HCT116 (cell line): Measurements from ENCODE around the gene MOB3B. TPM values are rescaled to one million over a fixed set of nuclear protein-coding genes. Genes with fewer than 3 reads are reported as not detected.

Experiments used
- ATAC-seq: fragments of 200-7000 bp; cut with Tn5 transposase; 2 replicates; pipeline ENCODE4 v1.9.1; 2020; ENCODE audit warnings: mild to moderate bottlenecking, moderate library complexity
- BruUV-seq: library from RNA; stranded (reverse); fragments of 400-500 nt; replicated peaks from 2 replicates; lab custom pipeline; 2021; lab: Mats Ljungman, UMichigan
- CTCF ChIA-PET: fragments of 300-600 bp; sonication (Branson Sonifier 250); formaldehyde crosslinking; loops from one replicate; lab custom pipeline; 2021; ENCODE audit warnings: antibody characterized with exemption; lab: Charles Lee
- POLR2A ChIA-PET: fragments of 300-600, 350-600 bp; sonication (Branson Sonifier 250); formaldehyde crosslinking; loops from one replicate; lab custom pipeline; 2021; ENCODE audit warnings: antibody characterized with exemption; lab: Charles Lee
- RAD21 ChIA-PET, 2 experiments: fragments of 300-600 bp; sonication (Branson Sonifier 250); formaldehyde crosslinking; loops; one replicate each; lab custom pipeline; 2023; ENCODE audit warnings: low total read pairs in 2 of 2; ENCODE audit not compliant: uncharacterized antibody in 2 of 2, unreplicated experiment in 2 of 2, low non-redundant PET in 1 of 2; lab: Charles Lee
- DNase-seq: peaks from one replicate; pipeline ENCODE4 v3.0.0-alpha.2; 2010; ENCODE audit warnings: low read depth, low spot score
- H2AFZ ChIP-seq: fragments of 200-600 bp; shearing (Covaris generic), sonication (generic); 2 replicates; pipeline ENCODE4 v1.6.1; 2017; ENCODE audit warnings: low read depth, mixed run types, mixed read lengths, antibody characterized with exemption, low read length; ENCODE audit not compliant: poor library complexity, severe bottlenecking
- H3K27ac ChIP-seq: 2 replicates; pipeline ENCODE4 v1.5.1; 2012; ENCODE audit warnings: low read depth, low read length
- H3K27me3 ChIP-seq: fragments of 200-600 bp; sonication (generic); 2 replicates; pipeline ENCODE4 v1.6.1; 2016; ENCODE audit warnings: mixed run types, low read length, mixed read lengths; ENCODE audit not compliant: insufficient read depth
- H3K36me3 ChIP-seq, 2 experiments: fragments of 200-500 bp in 1 of 2; fragments of 200-600 bp in 1 of 2; sonication (Bioruptor generic) in 1 of 2; sonication (generic) in 1 of 2; 2 replicates each; pipeline versions ENCODE4 v1.5.1 to v1.6.1; 2014 to 2016; ENCODE audit warnings: low read length in 2 of 2, inconsistent platforms in 1 of 2, mixed read lengths in 1 of 2, mixed run types in 1 of 2; ENCODE audit not compliant: insufficient read depth in 2 of 2, control insufficient read depth in 1 of 2
- H3K4me1 ChIP-seq, 2 experiments: fragments of 200-600 bp in 1 of 2; sonication (generic) in 1 of 2; 2 replicates each; pipeline versions ENCODE4 v1.5.1 to v1.6.1; 2012 to 2017; ENCODE audit warnings: low read length in 2 of 2, inconsistent platforms in 1 of 2, mild to moderate bottlenecking in 1 of 2, mixed read lengths in 1 of 2, mixed run types in 1 of 2, moderate library complexity in 1 of 2; ENCODE audit not compliant: insufficient read depth in 2 of 2, control insufficient read depth in 1 of 2
- H3K4me2 ChIP-seq: fragments of 200-600 bp; sonication (generic); 2 replicates; pipeline ENCODE4 v1.6.1; 2017; ENCODE audit warnings: mixed run types, low read length, mixed read lengths
- H3K4me3 ChIP-seq, 2 experiments: fragments of 200-600 bp in 1 of 2; sonication (generic) in 1 of 2; replicated peaks in 1 of 2; 2 replicates each; pipeline ENCODE4 v1.5.1; 2011 to 2016; ENCODE audit warnings: low read length in 2 of 2, control low read depth in 1 of 2, low read depth in 1 of 2, mild to moderate bottlenecking in 1 of 2, mixed read lengths in 1 of 2, mixed run types in 1 of 2
- H3K79me2 ChIP-seq: fragments of 200-600 bp; sonication (generic); 2 replicates; pipeline ENCODE4 v1.6.1; 2017; ENCODE audit warnings: mild to moderate bottlenecking, mixed run types, low read length, moderate library complexity, mixed read lengths; ENCODE audit not compliant: insufficient read depth
- H3K9ac ChIP-seq: fragments of 200-600 bp; sonication (generic); 2 replicates; pipeline ENCODE4 v1.6.1; 2016; ENCODE audit warnings: low read length, mixed read lengths
- H3K9me2 ChIP-seq: fragments of 200-600 bp; sonication (generic), shearing (Covaris generic); 2 replicates; pipeline ENCODE4 v1.6.1; 2017; ENCODE audit warnings: mixed run types, mild to moderate bottlenecking, moderate library complexity; ENCODE audit not compliant: insufficient read depth
- H3K9me3 ChIP-seq, 2 experiments: fragments of 200-500 bp in 1 of 2; fragments of 200-600 bp in 1 of 2; sonication (Bioruptor generic) in 1 of 2; sonication (generic) in 1 of 2; 2 replicates each; pipeline ENCODE4 v1.6.1; 2014 to 2017; ENCODE audit warnings: low read length in 2 of 2, mixed read lengths in 2 of 2, inconsistent platforms in 1 of 2, low read depth in 1 of 2, mild to moderate bottlenecking in 1 of 2, mixed run types in 1 of 2, moderate library complexity in 1 of 2; ENCODE audit not compliant: control insufficient read depth in 1 of 2, insufficient read depth in 1 of 2
- H4K20me1 ChIP-seq: fragments of 200-600 bp; sonication (generic), shearing (Covaris generic); 2 replicates; pipeline ENCODE4 v1.6.1; 2017; ENCODE audit warnings: mixed run types, mild to moderate bottlenecking, moderate library complexity; ENCODE audit not compliant: insufficient read depth
- CBX3 ChIP-seq: IDR thresholded peaks from 2 replicates; pipeline ENCODE4 v1.6.1; 2012; ENCODE audit warnings: low read depth
- CEBPB ChIP-seq: IDR thresholded peaks from 2 replicates; pipeline ENCODE4 v1.6.1; 2012; ENCODE audit warnings: low read depth
- ELF1 ChIP-seq: IDR thresholded peaks from 2 replicates; pipeline ENCODE4 v1.6.1; 2012; ENCODE audit warnings: low read depth, borderline replicate concordance
- EZH2phosphoT487 ChIP-seq: fragments of 200-600 bp; IDR thresholded peaks from 2 replicates; pipeline ENCODE4 v1.6.1; 2018; ENCODE audit warnings: antibody characterized with exemption, borderline replicate concordance
- FOSL1 ChIP-seq: IDR thresholded peaks from 2 replicates; pipeline ENCODE4 v1.6.1; 2012; ENCODE audit warnings: low read depth
- JUND ChIP-seq: IDR thresholded peaks from 2 replicates; pipeline ENCODE4 v1.6.1; 2012
- POLR2A ChIP-seq: IDR thresholded peaks from 2 replicates; pipeline ENCODE4 v1.7.0; 2011; ENCODE audit warnings: borderline replicate concordance; ENCODE audit not compliant: insufficient read depth, insufficient read length; ENCODE audit errors: extremely low read depth
- RAD21 ChIP-seq: IDR thresholded peaks from 2 replicates; pipeline ENCODE4 v1.6.1; 2012; ENCODE audit warnings: low read depth, mild to moderate bottlenecking
- SIN3A ChIP-seq: IDR thresholded peaks from 2 replicates; pipeline ENCODE4 v1.6.1; 2012; ENCODE audit warnings: low read depth
- SP1 ChIP-seq: IDR thresholded peaks from 2 replicates; pipeline ENCODE4 v1.6.1; 2012; ENCODE audit warnings: low read depth
- SRF ChIP-seq: IDR thresholded peaks from 2 replicates; pipeline ENCODE4 v1.6.1; 2012; ENCODE audit warnings: low read depth
- TCF7L2 ChIP-seq: IDR thresholded peaks from 2 replicates; pipeline ENCODE4 v1.7.0; 2011; ENCODE audit warnings: borderline replicate concordance, inconsistent platforms; ENCODE audit not compliant: insufficient read depth, insufficient read length; ENCODE audit errors: extremely low read depth
- YY1 ChIP-seq: IDR thresholded peaks from 2 replicates; pipeline ENCODE4 v1.6.1; 2011; ENCODE audit warnings: low read length, low read depth, moderate library complexity, mild to moderate bottlenecking; ENCODE audit not compliant: insufficient replicate concordance; ENCODE audit errors: extremely low read depth
- ZFX ChIP-seq: fragments of 450-650 bp; IDR thresholded peaks from 2 replicates; pipeline ENCODE4 v1.6.1; 2017
- ZNF274 ChIP-seq: fragments of 200-500 bp; sonication (Bioruptor generic); IDR thresholded peaks from 2 replicates; pipeline ENCODE4 v1.6.1; 2014; ENCODE audit warnings: mild to moderate bottlenecking, low read depth, low read length, inconsistent platforms
- intact Hi-C: fragments of 100-400 bp; cut with micrococcal nuclease; formaldehyde crosslinking; loops from 2 replicates; pipeline ENCODE4 v1.10.0; 2022
- total RNA-seq: library from RNA; stranded (reverse); gene quantifications from one replicate; pipeline ENCODE4 v1.2.1, GENCODE V29; 2021; ENCODE audit not compliant: unreplicated experiment
- TF ChIP-seq, protein P1 (sequence below): IDR thresholded peaks from 2 replicates; pipeline ENCODE4 v1.6.1; 2012
- TF ChIP-seq, protein P2 (sequence below): IDR thresholded peaks from 2 replicates; pipeline ENCODE4 v1.6.1; 2011; ENCODE audit warnings: mild to moderate bottlenecking, low read length, moderate library complexity; ENCODE audit not compliant: insufficient replicate concordance; ENCODE audit errors: extremely low read depth
- TF ChIP-seq, protein P3 (sequence below): IDR thresholded peaks from 2 replicates; pipeline ENCODE4 v1.6.1; 2012; ENCODE audit warnings: low read depth

The MOB3B gene
- total RNA-seq, 1 experiment from 2014 or later, result 1.2 TPM

DNA sequence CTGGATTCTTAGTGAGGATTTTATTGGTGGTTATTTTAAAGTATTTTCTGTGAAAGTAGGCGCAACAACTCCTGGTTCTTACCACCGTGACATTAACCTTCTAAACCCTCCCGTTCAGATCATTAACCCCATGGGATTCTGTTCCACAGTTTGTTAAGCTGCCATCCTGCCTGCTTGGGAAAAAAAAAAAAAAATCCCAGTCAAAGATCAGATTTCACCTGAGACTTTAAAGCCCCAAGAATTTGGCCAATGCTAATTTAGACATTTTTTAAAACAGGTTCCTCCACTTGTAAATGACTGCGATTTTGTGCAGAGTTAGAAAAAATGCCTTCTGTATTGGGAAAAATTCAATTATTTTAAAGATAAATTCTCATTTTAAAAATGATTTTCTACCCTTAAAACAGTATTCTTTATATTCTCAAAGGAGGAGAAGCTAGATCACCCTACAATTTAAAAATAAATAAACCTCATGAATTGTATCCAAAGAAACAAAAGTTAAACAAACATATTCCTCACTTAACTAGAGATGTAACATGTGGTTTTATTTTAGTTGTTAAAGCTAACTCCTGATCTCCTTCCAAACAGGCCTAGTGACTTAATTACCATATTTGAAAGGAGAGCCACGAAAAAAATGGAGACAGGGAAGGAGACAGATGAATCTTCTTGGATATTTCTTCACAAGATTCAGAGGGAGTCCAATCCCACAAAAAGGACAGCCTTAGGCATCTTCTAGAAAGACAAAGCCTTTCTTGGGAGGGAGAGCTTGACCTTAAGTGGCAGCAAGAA, 98.7 kb downstream of the MOB3B start:
- Histone ChIP-seq H3K27ac (no peak overlapping the region), H3K4me3 (no peak overlapping the region), H3K79me2 (no peaks in the 10 kb centered on the region), H3K9ac (no peak overlapping the region), H3K4me2 (no peak overlapping the region), H3K4me1 (peaks cover 8 to 18% of the 10 kb centered on the region in 2 experiments; a peak in 3 of 4 replicates)
- CTCF ChIA-PET, result no interaction called here
- no peak for DNase-seq
- no peak for TF ChIP-seq ZNF274
- TF ChIP-seq ZFX, result no peak
- no peak for TF ChIP-seq SIN3A
- TF ChIP-seq, protein P1, sequence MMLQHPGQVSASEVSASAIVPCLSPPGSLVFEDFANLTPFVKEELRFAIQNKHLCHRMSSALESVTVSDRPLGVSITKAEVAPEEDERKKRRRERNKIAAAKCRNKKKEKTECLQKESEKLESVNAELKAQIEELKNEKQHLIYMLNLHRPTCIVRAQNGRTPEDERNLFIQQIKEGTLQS, result no peak
- TF ChIP-seq FOSL1, result no peak
- TF ChIP-seq SP1, result no peak
- TF ChIP-seq, protein P2, sequence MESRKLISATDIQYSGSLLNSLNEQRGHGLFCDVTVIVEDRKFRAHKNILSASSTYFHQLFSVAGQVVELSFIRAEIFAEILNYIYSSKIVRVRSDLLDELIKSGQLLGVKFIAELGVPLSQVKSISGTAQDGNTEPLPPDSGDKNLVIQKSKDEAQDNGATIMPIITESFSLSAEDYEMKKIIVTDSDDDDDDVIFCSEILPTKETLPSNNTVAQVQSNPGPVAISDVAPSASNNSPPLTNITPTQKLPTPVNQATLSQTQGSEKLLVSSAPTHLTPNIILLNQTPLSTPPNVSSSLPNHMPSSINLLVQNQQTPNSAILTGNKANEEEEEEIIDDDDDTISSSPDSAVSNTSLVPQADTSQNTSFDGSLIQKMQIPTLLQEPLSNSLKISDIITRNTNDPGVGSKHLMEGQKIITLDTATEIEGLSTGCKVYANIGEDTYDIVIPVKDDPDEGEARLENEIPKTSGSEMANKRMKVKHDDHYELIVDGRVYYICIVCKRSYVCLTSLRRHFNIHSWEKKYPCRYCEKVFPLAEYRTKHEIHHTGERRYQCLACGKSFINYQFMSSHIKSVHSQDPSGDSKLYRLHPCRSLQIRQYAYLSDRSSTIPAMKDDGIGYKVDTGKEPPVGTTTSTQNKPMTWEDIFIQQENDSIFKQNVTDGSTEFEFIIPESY, result no peak
- no peak for TF ChIP-seq ELF1
- no peak for TF ChIP-seq EZH2phosphoT487
- TF ChIP-seq SRF, result no peak
- no peak for TF ChIP-seq CBX3
- TF ChIP-seq POLR2A, result no peak
- no peak for TF ChIP-seq TCF7L2
- no peak for TF ChIP-seq YY1
- TF ChIP-seq RAD21, result no peak
- TF ChIP-seq, protein P3, sequence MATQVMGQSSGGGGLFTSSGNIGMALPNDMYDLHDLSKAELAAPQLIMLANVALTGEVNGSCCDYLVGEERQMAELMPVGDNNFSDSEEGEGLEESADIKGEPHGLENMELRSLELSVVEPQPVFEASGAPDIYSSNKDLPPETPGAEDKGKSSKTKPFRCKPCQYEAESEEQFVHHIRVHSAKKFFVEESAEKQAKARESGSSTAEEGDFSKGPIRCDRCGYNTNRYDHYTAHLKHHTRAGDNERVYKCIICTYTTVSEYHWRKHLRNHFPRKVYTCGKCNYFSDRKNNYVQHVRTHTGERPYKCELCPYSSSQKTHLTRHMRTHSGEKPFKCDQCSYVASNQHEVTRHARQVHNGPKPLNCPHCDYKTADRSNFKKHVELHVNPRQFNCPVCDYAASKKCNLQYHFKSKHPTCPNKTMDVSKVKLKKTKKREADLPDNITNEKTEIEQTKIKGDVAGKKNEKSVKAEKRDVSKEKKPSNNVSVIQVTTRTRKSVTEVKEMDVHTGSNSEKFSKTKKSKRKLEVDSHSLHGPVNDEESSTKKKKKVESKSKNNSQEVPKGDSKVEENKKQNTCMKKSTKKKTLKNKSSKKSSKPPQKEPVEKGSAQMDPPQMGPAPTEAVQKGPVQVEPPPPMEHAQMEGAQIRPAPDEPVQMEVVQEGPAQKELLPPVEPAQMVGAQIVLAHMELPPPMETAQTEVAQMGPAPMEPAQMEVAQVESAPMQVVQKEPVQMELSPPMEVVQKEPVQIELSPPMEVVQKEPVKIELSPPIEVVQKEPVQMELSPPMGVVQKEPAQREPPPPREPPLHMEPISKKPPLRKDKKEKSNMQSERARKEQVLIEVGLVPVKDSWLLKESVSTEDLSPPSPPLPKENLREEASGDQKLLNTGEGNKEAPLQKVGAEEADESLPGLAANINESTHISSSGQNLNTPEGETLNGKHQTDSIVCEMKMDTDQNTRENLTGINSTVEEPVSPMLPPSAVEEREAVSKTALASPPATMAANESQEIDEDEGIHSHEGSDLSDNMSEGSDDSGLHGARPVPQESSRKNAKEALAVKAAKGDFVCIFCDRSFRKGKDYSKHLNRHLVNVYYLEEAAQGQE, result no peak
- TF ChIP-seq CEBPB, result no peak
- TF ChIP-seq JUND, result no peak
- TF ChIP-seq, all 23 proteins: peak for 0
- Histone ChIP-seq H3K36me3 (no peaks in the 10 kb centered on the region), H2AFZ (no peak overlapping the region), H4K20me1 (no peaks in the 10 kb centered on the region), H3K27me3 (no peaks in the 10 kb centered on the region), H3K9me2 (no peaks in the 10 kb centered on the region), H3K9me3 (no peaks in the 10 kb centered on the region)
- intact Hi-C loops, result no loop called here
- ATAC-seq, result no peak
- BruUV-seq, result no TSS peak
- POLR2A ChIA-PET, result no interaction called here
- RAD21 ChIA-PET, result no interaction called here
